SK-N-MC (cell line): Measurements from ENCODE around the gene MRPL9.
"Not testable (repeated sequence)": the region's sequence is repeated elsewhere in the genome, so short reads cannot be mapped to it uniquely, and the experiment has no call there.

Experiments
- DNase-seq: peaks from one replicate; pipeline ENCODE4 v3.0.0-alpha.2; 2011; ENCODE audit warnings: low read depth, low spot score
- H3K27ac ChIP-seq: fragments of 200-600 bp; sonication (generic); 2 replicates; pipeline ENCODE4 v1.5.1; 2016; ENCODE audit warnings: mixed run types
- H3K36me3 ChIP-seq: fragments of 200-600 bp; sonication (generic); 2 replicates; pipeline ENCODE4 v1.6.1; 2017; ENCODE audit warnings: antibody characterized with exemption, low read length, mixed read lengths; ENCODE audit not compliant: insufficient read depth
- H3K4me3 ChIP-seq: fragments of 200-600 bp; sonication (generic); 2 replicates; pipeline ENCODE4 v1.5.1; 2016
- H3K9ac ChIP-seq: fragments of 200-600 bp; sonication (generic); 2 replicates; pipeline ENCODE4 v1.8.0; 2017; ENCODE audit warnings: mixed run types, mixed read lengths; ENCODE audit not compliant: insufficient read length
- H3K9me3 ChIP-seq: fragments of 200-600 bp; sonication (generic); 2 replicates; pipeline ENCODE4 v1.6.1; 2017; ENCODE audit warnings: low read depth, mild to moderate bottlenecking, antibody characterized with exemption, low read length, moderate library complexity, mixed read lengths
- EZH2 ChIP-seq: fragments of 200-600 bp; sonication (generic); IDR thresholded peaks from one replicate; pipeline ENCODE4 v1.6.1; 2017; ENCODE audit warnings: antibody characterized with exemption
- FOXP2 ChIP-seq: optimal IDR thresholded peaks from 2 replicates; pipeline ENCODE3; 2011; ENCODE audit warnings: mild to moderate bottlenecking, moderate library complexity; ENCODE audit not compliant: insufficient read depth; ENCODE audit errors: extremely low read length, control extremely low read depth
- POLR2AphosphoS5 ChIP-seq: IDR thresholded peaks from 2 replicates; pipeline ENCODE4 v1.6.1; 2012; ENCODE audit warnings: mild to moderate bottlenecking, low read depth, low read length, borderline replicate concordance

MRPL9 gene

DNA sequence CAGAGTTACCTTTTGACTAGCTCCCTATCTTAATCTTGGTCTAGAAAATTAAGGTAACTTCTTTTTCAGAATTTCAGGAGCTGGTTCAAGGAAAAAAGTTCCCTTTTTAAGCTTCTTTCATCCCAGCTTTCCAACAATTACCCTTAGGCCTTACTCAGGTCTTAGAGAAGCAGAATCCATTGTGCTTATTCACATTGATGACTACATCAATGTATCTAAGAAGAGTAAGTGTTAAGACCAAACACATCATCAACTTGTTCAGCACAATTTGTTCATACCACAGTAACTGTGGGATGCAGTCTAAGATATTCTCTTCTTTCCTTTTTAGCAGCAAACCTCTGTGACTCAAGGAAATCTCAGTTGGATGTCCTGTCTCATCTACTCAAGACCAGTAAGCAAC is 4.1 kb downstream of the MRPL9 start:
- H3K9ac ChIP-seq, result no peak overlapping the region
- TF ChIP-seq EZH2 (no peak), POLR2AphosphoS5 (no peak), FOXP2 (no peak)
- H3K36me3 ChIP-seq, result peaks cover 36% of the 10 kb centered on the region
- no peaks in the 10 kb centered on the region for H3K9me3 ChIP-seq
- H3K4me3 ChIP-seq, result no peak overlapping the region
- H3K27ac ChIP-seq, result no peak overlapping the region
- no peak for DNase-seq

DNA sequence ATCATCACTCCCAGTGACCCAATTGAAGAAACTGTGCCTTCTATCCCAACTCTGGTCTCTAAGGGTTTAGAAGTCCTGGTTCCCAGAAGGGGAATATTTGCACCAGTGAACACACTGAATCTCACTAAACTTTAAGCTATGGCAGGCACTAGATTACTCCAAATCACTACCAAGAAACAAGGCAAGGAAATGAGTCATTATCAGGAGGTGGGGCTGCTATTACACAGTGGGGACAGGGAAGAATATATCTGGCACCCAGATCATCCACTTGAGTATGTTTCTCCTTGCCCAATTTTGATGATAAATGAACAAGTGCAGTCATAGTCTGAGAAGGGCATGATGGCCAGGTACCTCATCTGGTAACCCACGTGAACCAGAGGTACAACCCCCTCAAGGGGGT is 7.0 kb downstream of the MRPL9 start:
- H3K36me3 ChIP-seq, result peaks cover 26% of the 10 kb centered on the region
- TF ChIP-seq POLR2AphosphoS5 (no peak), EZH2 (no peak), FOXP2 (no peak)
- no peak overlapping the region for H3K4me3 ChIP-seq
- no peak for DNase-seq
- H3K9ac ChIP-seq, result no peak overlapping the region
- H3K27ac ChIP-seq, result no peak overlapping the region
- H3K9me3 ChIP-seq, result no peaks in the 10 kb centered on the region

DNA sequence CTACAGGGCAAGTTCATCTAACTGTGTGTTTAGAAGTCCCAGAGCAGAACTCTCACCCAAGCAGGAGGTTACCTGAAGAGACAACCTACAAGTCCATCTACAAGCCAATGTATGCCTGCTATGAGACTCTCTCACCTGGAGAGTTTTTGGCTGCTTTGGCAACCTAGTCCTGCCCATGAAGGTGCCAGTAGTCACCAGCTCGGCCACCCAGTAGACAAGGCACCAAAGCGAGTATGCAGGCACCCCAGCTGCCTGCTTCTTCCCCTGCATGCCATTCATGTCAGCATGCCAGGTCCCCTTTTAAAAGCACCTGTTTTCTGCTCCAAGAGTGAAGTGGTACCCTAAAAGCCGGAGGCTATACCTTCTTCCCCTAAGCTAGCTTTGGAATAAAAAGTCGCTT is 21.8 kb downstream of the MRPL9 start:
- Histone ChIP-seq H3K9ac (no peak overlapping the region), H3K36me3 (no peaks in the 10 kb centered on the region), H3K4me3 (no peak overlapping the region), H3K27ac (no peak overlapping the region), H3K9me3 (no peaks in the 10 kb centered on the region; the same call in 1 of the 2 replicates)
- no peak for DNase-seq
- no peak for TF ChIP-seq EZH2
- no peak for TF ChIP-seq POLR2AphosphoS5
- no peak for TF ChIP-seq FOXP2

DNA sequence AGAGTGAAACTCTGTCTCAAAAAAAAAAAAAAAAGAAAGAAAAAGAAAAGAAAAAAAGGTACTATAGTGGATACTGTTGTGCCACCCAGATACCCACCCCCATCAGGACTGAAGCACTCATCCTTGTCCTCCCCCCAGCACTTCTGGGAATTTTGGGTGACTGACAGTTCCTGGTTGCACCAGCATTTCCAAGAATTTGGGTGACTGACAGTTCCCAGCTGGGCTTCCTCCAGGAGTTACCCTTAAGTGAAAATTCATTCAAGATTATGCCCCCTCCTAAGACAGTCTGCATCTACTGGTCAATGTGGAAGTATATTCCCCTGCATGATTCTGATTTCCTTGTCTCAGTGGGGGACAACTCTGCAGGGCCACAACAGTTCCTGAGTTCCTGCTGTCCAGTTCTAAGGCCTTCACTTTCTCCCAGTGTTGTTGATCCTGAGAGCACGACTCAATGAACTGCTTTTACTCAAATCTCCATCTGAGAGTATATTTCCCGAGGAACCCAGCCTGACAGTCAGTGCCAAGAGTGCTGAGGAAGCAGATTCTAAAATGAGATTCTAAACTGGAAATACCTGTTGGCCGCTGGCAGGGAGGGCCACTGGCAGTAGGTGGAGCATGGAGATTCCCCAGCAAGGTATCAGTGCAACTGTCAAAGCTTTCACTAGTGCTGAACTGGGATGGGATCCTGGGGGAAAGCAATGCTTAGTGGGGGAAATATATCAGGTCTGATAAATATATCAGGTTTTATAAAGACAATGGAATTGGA is 23.5 kb downstream of the MRPL9 start:
- Histone ChIP-seq H3K36me3 (no peaks in the 10 kb centered on the region), H3K9ac (no peak overlapping the region), H3K4me3 (no peak overlapping the region), H3K27ac (no peak overlapping the region), H3K9me3 (no peaks in the 10 kb centered on the region; the same call in 1 of the 2 replicates)
- DNase-seq, result no peak
- TF ChIP-seq FOXP2 (no peak), POLR2AphosphoS5 (no peak), EZH2 (no peak)

DNA sequence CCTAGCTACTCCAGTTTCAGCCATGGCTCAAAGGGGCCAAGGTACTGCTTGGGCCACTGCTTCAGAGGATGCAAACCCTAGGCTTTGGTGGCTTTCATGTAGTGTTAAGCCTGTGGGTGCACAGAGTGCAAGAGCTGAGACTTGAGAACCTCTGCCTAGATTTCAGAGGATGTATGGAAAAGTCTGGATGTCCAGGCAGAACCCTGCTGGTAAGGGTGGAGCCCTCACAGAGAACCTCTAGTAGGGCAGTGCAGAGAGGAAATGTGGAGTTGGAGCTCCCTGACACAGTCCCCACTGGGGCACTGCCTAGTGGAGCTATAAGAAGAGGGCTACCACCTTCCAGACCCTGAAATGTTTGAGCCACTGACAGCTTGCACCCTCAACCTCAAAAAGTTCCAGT is 25.8 kb downstream of the MRPL9 start:
- Histone ChIP-seq H3K9me3 (no peaks in the 10 kb centered on the region; the same call in 1 of the 2 replicates), H3K4me3 (no peak overlapping the region), H3K36me3 (no peaks in the 10 kb centered on the region), H3K27ac (no peak overlapping the region), H3K9ac (no peak overlapping the region)
- DNase-seq, result no peak
- TF ChIP-seq FOXP2, result no peak
- TF ChIP-seq POLR2AphosphoS5, result no peak
- no peak for TF ChIP-seq EZH2

DNA sequence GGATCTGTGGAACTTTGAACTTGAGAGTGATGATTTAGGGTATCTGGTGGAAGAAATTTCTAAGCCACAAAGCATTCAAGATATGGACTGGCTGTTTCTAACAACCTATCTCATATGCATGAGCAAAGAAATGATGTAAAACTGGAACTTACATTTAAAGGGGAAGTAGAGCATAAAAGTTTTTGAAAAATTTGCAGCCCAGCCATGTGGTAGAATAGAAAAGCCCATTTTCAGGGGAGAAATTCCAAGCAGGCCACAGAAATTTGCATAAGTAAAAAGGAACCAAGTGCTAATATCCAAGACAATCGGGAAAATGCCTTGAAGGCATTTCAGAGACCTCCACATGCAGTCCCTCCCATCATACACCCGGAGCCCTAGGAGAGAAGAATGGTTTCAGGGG is 26.3 kb downstream of the MRPL9 start:
- TF ChIP-seq POLR2AphosphoS5 (no peak), EZH2 (no peak), FOXP2 (no peak)

DNA sequence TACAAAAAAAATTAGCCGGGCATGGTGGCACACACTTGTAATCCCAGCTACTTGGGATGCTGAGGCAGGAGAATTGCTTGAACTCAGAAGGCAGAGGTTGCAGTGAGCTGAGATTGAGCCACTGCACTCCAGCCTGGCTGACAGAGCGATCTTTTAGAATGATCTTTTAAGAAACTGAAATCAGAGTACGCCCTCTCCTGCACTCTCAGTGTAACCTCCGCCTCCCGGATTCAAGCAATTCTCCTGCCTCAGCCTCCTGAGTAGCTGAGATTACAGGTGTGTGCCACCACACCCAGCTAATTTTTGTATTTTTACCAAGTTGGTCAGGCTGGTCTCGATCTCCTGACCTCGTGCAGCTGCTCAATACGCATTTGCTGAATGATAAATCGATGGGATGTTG is 29.3 kb downstream of the MRPL9 start:
- DNase-seq, H3K9ac ChIP-seq, H3K27ac ChIP-seq, H3K36me3 ChIP-seq, H3K9me3 ChIP-seq, H3K4me3 ChIP-seq: not testable (repeated sequence)

More for the DNA sequence above, 26.3 kb downstream of the MRPL9 start:
- H3K36me3 ChIP-seq, result no peaks in the 10 kb centered on the region
- H3K9me3 ChIP-seq, result no peaks in the 10 kb centered on the region; the same call in 1 of the 2 replicates
- H3K27ac ChIP-seq, result no peak overlapping the region
- H3K4me3 ChIP-seq, result no peak overlapping the region
- no peak for DNase-seq
- H3K9ac ChIP-seq, result no peak overlapping the region

DNA sequence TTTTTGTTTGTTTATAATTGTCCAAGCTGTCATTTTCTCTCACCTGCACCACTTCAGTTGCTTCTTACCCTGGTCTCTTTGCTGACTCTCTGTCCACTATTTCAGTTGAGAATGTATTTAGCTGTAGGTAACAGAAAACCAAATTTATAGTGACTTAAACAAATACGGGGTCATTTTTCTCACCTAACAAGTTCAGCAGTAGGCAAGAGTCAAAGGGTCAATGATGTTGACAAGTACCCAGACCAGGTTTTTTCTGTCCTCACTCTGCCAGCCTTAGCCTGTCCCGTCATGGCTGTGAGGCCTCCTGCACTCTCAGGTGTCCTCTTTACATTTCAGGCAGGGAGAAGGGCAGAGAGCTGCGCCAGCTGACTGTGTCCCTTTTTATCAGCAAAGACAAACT is 30.2 kb downstream of the MRPL9 start:
- no peaks in the 10 kb centered on the region for H3K36me3 ChIP-seq
- no peak overlapping the region for H3K27ac ChIP-seq
- no peak for TF ChIP-seq POLR2AphosphoS5
- no peak for TF ChIP-seq FOXP2
- TF ChIP-seq EZH2, result no peak
- no peak overlapping the region for H3K4me3 ChIP-seq
- DNase-seq, result no peak
- no peak overlapping the region for H3K9ac ChIP-seq
- H3K9me3 ChIP-seq, result no peaks in the 10 kb centered on the region; the same call in 1 of the 2 replicates

DNA sequence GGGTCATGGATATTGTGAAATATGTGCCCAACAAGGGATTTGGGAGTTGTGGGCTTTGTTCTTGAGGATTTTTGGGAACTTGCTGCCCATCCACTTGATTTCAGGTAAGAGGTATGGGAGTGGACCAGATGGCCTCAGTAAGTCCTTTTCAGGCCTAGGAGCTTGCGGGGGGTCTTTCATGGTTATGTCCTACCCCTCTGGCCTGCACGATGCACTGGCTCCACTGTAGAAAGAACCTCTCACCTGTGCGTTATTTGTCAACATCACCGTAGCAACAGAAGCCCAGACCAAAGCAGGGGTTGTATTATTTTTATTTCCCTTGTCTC is 33.4 kb downstream of the MRPL9 start:
- no peak overlapping the region for H3K9ac ChIP-seq
- no peak overlapping the region for H3K27ac ChIP-seq
- no peak for DNase-seq
- no peak overlapping the region for H3K4me3 ChIP-seq
- no peaks in the 10 kb centered on the region for H3K9me3 ChIP-seq
- TF ChIP-seq EZH2 (no peak), POLR2AphosphoS5 (no peak), FOXP2 (no peak)
- no peaks in the 10 kb centered on the region for H3K36me3 ChIP-seq
